Stimulated activated CD8-positive, alpha-beta memory T cell treated with anti-CD3 and anti-CD28 coated beads, Interleukin-15, amount 100 ng/mL, for 48 hours (primary cell): ENCODE results near the gene GTF2IRD1.
"Not testable (repeated sequence)": the region's sequence is repeated elsewhere in the genome, so short reads cannot be mapped to it uniquely, and the experiment has no call there.

ENCODE experiments used
- DNase-seq, 2 donors: peaks; one replicate each; pipeline ENCODE4 v3.0.0-alpha.2; 2020; ENCODE audit warnings: low read depth in 2 of 2

Gene GTF2IRD1

DNA sequence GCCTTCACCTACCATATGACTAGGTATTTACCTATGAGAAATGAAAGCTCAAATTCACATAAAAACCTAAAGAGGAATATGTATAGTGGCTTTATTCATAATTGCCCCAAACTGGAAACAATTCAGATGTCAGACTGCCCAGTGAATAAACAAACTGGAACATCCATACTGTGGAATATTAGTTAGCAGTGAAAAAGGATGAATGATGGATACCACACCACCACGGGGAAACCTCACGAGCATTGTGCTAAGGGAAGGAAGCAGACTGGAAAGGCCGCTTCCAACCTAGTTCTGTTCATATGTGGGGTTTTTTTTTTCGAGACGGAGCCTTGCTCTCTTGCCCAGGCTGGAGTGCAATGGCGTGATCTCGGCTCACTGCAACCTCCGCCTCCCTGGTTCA, 16.8 kb downstream of the GTF2IRD1 start:
- DNase-seq, result no peak

DNA sequence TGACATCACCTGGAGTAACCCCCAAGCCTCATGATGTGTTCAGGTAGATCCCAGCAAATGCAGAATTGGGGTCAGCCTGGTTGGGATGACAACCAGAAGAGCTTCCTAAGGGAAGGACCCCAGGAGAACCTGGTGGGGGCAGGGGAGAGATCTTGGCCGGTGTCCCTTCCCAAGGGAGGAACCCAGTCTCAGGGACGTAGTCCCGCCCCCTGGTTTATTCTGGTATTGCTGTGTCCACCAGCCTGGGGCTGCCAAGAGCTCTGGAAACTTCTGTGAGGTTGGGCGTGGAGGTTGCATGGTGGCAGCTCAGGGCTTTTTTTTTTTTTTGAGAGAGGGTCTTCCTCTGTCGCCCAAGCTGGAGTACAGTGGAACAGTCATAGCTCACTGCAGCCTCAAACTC, 19.4 kb downstream of the GTF2IRD1 start:
- DNase-seq, result no peak

GRCh38 chr7:74474271-74474865, 20.7 kb downstream of the GTF2IRD1 start:
- DNase-seq, result no peak

DNA sequence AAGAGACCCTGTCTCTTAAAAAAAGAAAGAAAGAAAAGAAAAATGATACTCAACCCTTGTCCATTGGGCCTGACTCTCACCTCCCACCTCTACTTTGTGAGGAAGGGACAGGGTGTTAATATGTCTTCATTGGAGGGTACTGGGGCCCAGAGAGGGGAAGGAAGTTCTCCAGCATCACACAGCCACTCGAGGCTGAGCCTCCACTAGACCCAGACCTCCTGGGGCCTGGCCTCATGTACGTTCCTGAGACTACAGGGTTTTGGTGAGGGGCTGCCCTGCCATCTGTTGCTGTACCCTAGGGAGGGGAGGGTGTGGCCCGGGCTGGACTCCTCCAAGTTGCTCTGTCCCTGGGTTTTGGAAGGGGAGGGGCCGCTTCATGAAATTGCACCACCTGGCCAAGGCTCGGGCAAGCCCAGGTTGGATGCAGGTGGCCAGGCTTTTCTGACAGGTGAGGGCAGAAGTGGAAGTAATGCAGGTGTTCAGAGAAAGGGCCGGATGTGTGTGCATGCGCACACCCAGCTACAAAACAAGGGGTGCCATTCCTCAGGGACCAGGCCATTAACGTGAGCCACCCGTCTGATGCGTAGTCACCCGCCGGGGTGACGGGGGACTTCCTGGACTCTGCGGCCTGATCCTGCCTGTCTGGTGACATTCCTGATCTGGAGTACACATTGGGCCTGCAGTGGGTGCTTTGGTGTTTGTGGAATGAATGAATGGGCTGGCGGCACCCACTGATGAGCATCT, 21.7 kb downstream of the GTF2IRD1 start:
- DNase-seq, result no peak

GRCh38 chr7:74475987-74476350, 22.3 kb downstream of the GTF2IRD1 start:
- DNase-seq, result no peak

GRCh38 chr7:74476626-74477025, 22.9 kb downstream of the GTF2IRD1 start:
- no peak for DNase-seq

DNA sequence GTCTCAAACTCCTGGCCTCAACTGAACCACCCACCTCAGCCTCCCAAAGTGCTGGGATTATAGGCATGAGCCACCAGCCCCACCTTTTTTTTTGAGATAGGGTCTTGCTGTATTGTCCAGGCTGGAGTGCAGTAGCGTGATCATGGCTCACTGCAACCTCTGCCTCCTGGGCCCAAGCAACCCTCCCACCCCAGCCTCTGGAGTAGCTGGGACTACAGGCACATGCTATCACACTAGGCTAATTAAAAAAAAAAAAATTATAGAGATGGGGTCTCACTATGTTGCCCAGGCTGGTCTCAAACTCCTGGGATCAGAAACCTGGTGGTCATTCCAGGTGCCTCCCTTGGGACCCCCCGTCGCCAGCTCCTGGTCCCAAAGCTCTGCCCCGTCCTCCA, 25.0 kb downstream of the GTF2IRD1 start:
- DNase-seq, result no peak

- no peak for DNase-seq
Measured at GRCh38 chr7:74479066-74479781, 25.5 kb downstream of the GTF2IRD1 start.

DNA sequence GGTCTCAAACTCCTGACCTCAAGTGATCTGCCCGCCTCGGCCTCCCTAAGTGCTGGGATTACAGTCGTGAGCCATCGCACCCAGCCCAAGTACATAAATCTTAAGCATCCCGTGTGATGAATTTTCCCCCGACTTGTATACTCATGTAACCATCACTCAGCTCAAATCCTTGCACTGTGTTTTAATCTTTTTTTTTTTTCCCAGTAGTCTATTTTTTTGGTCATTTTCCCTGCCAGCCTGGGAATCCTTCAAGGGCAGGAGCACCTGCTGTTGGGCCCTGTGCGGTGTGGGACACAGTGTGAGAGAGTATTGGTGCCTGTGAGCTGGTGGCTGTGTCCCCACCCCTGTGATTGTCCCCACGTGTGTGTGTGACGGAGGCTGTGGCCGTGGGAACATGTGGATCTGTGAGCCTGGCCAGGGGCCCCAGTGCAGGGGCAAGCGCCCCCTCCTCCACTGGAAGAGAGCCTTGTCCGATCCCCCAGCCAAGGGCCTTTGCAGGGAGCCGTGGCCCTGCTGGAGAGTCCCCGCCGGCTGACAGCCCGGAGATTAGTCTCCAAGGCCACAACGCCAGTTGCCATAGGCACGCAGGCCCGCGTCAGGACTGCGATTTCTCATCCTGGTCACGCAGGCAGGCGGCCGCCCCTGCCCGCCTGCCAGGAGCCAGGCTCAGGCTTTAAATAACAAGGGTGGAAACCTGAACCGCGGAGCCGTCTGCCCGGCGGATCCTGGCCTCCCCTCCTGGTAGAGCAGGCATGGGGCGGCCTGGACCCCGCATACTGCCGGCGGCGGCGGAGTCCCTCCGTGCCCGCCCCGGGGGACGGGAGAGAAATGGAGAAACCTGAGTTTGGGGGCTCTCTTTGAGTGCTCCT, 26.5 kb downstream of the GTF2IRD1 start:
- DNase-seq, result no peak

DNA sequence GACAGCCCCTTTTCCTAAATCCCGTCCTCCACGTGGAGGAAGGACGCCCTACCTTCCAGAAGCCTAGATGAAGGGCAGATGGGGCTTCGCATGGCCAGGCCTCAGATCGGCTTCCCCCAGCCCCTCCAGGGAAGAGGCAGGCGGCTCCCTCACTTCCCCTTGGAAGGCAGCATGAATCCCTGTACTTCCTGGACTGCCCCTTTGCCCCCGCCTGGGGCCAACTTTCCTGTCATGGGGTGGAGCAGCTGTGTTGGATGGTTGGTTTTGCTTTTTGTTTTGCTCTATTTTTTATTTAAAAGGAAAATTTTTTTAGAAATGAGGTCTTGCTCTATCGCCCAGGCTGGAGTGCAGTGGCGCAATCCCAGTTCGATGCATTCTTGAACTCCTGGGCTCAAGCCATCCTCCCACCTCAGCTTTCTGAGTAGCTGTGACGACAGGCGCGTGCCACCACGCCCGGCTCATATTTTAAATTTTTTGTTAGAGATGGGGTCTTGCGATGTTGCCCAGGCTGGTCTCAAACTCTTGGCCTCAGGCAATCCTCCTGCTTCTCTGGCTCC, 27.2 kb downstream of the GTF2IRD1 start:
- DNase-seq, result no peak

DNA sequence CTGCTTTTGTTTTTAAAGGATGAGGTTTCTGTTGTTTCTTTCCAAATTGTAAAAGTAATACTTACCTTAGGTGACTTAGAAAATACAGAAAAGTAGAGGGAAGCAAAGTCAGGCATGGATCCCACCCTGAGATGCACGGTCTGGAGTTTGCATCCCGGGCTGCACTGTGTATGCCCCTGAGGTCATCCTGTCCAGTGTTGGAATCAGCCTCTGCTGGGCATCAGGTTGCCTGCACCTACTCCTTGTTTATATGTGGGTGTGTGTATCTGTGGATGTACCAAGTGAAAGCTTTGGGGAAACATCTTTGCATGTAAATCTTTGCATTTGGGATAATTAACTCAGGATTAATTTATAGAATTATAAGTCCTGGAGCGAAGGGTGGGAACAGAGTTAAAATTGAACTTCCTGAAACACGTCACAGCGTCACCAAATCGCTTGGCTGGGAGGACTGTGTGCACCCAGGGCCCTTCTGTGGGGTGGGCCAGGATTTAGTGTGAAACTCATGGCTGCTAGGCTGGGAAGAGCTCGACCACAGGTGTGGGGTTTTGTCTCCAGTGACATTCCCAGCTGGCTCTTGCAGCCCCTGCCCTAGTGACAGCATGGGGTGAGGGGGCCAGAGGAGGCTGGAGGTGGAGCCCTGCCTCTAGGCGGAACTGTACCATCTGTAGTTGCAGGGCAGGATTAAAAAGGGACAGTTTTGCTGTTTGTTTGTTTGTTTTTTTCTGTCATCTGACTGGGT, 27.9 kb downstream of the GTF2IRD1 start:
- DNase-seq, result no peak

DNA sequence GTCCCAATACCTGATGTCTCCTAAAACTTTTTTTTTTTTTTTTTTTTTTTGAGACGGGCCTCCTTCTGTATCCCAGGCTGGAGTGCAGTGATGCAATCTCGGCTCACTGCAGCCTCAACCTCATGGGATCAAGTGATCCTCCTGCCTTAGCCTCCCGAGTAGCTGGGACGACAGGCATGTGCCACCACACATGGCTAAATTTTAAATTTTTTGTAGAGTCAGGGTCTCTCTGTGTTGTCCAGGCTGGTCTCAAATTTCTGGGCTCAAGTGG, 28.4 kb downstream of the GTF2IRD1 start:
- DNase-seq, result no peak

DNA sequence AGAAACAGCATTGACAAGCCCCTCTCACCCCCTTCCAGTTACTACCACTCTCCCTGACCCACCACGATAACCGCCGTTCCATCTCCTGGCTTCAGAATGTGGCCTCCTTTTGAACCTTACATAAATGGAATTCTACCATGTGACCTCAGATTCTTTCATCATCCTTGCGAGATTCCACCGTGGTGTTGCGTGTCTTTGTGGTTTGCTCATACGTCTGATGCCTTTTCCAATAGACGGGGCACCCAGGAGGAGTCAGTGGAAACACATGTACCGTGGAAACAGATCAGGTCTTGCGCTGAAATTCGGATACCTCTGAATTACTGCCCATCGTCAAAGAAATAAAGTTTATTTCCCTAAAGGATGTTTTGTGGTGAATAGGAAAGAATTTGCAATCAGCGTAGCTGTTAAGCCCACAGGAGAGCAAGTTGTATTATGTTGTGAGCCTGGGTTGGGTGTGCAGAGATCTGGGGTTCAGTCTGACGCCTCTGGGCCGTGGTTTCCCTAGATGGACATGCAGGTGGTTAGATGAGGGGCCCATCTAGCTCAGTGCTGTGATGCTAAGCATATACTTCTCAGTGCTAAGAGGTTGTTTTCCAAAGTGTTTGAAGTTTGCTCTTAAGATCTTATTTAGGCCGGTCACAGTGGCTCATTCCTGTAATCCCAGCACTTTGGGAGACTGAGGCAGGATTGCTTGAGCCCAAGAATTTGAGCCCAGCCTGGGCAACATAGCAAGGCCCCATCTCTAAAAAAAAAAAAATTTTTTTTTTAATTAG, 29.1 kb downstream of the GTF2IRD1 start:
- DNase-seq, result no peak

DNA sequence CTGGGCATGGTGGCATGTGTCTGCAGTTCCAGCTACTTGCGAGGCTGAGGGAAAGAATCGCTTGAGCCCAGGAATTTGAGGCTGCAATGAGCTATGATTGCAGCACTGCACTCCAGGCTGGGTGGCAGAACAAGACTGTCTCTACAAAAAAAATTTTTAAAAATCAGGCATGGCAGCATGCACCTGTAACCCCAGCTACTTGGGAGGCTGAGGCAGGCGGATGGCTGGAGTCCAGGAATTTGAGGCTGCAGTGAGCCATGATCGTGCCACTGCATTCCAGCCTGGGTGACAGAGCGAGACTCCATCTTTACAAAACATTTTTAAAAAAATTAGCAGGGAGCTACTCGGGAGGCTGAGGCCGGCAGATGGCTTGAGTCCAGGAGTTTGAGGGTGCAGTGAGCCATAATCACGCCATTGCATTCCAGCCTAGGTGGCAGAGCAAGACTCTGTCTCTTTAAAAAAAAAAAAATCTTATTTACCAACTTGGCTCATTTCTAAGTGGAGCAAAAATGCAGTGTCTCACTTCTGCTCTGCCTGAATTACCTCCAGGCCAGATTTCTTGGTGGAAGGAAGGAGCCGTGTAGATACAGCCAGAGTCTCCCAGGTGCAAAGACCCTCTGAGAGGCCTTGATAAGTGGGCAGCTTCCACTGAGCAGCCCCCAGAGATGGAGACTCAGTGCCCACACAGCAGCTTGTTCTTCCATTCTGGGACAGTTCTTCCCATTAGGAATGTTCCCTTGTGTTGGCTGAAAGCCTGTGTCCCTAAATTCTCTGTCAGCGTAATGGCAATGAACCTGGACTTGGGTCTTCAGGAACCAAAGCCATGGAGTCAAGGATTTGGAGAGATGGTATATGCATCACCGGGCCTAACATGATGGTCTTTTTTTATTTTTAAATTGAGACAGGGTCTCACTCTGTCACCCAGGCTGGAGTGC, 30.0 kb downstream of the GTF2IRD1 start:
- no peak for DNase-seq

GRCh38 chr7:74485611-74486010, 31.9 kb downstream of the GTF2IRD1 start:
- DNase-seq, result no peak

DNA sequence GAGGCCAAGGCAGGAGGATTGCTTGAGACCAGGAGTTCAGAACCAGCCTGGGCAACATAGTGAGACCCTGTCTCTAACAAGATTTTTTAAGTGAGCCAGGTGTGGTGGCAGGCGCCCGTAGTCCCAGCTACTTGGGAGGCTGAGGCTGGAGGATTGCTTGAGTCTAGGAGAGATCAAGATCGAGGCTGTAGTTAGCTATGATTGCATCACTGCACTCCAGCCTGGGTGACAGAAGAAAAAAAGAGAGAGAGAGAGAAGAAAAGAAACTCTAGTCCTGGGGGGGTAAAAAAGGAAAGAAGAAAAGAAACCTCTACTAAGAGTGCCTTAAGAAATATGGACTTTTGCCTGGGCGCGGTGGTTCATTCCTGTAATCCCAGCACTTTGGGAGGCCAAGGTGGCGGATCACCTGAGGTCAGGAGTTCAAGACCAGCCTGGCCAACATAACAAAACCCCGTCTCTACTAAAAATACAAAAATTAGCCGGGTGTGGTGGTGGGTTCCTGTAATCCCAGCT, 34.9 kb downstream of the GTF2IRD1 start:
- DNase-seq, result not testable (repeated sequence)

DNA sequence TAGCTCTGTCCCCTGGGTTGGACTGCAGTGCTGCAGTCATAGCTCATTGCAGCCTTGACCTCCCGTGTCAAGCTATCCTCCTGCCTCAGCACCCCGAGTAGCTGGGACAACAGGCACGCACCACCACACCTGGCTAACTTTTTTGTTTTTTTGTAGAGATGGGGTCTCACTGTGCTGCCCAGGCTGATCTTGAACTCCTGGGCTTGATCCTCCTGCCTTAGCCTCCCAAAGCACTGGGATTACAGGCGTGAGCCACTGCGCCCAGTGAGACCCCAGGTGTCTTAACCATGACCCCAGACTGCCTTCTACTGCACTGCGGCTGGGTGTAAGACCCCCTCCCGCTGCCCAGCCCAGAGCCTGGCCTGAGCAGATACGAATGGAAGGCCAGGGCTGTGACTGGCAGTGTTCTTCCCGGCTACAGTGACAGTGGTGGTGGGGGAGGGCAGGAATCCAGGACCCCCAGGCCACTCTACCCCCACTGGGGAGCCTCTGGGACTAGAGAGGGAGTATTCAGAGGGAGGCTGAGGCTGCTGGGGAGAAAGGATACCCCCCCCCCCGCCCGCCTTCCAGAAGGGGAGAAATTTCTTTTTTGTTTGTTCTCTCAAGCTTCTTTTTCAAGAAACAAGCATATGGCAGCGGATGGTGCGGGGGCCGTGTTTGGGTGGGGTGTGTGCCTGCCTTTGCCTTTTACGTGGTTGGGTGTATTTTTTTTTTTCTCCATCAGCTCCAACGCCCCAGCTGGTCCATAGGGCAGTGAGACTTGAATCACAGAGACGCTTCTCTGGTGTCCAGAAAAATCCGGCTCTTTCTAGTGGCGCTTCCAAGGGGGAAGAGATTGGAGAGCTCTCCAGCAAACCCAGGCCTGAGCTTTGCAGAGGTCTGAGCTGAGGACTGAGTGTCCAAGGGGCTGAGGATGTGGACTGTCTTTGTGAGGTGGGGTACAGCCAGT, 36.6 kb downstream of the GTF2IRD1 start:
- DNase-seq, result no peak

- DNase-seq, result not testable (repeated sequence)
Measured at GRCh38 chr7:74491490-74491889, 37.8 kb downstream of the GTF2IRD1 start.
